ENCODE measurements around the gene CLIC6.

- TF ChIP-seq POLR2A (IDR thresholded peaks at IDR 0.05) (no peak), CTCF (IDR thresholded peaks at IDR 0.05) (no peak)
Observed at GRCh38 chr21:34692458-34693020, 23.7 kb downstream of the CLIC6 start.
